H9 (cell line): ENCODE measurements around the gene ATF6. TPM values are rescaled to one million over a fixed set of nuclear protein-coding genes. Genes with fewer than 3 reads are reported as not detected.

Source experiments
- DNase-seq: peaks from one replicate; pipeline ENCODE4 v3.0.0-alpha.2; 2017
- H2AFZ ChIP-seq: one replicate; pipeline ENCODE4 v1.6.1; 2013; ENCODE audit warnings: mild to moderate bottlenecking, low read length, control low read depth, moderate library complexity
- H2AK5ac ChIP-seq: 2 replicates; pipeline ENCODE4 v1.6.1; 2013; ENCODE audit warnings: low read length, control low read depth, mixed read lengths; ENCODE audit not compliant: insufficient read length
- H2BK120ac ChIP-seq: one replicate; pipeline ENCODE4 v1.6.1; 2013; ENCODE audit warnings: low read depth, mild to moderate bottlenecking, low read length, control low read depth, inconsistent platforms; ENCODE audit not compliant: poor library complexity, severe bottlenecking
- H2BK12ac ChIP-seq: 2 replicates; pipeline ENCODE4 v1.6.1; 2013; ENCODE audit warnings: low read length, control low read depth, mixed read lengths, low read depth; ENCODE audit not compliant: insufficient read length
- H2BK15ac ChIP-seq: 2 replicates; pipeline ENCODE4 v1.6.1; 2013; ENCODE audit warnings: low read depth, low read length, control low read depth
- H2BK20ac ChIP-seq: one replicate; pipeline ENCODE4 v1.6.1; 2013; ENCODE audit warnings: low read depth, mild to moderate bottlenecking, low read length, control low read depth, inconsistent platforms; ENCODE audit not compliant: poor library complexity, severe bottlenecking
- H2BK5ac ChIP-seq: 2 replicates; pipeline ENCODE4 v1.6.1; 2013; ENCODE audit warnings: low read length, control low read depth, mixed read lengths; ENCODE audit not compliant: insufficient read length
- H3K14ac ChIP-seq: 2 replicates; pipeline ENCODE4 v1.6.1; 2013; ENCODE audit warnings: low read length, control low read depth; ENCODE audit not compliant: insufficient read depth
- H3K18ac ChIP-seq: 2 replicates; pipeline ENCODE4 v1.6.1; 2013; ENCODE audit warnings: low read depth, mild to moderate bottlenecking, mixed read lengths, low read length, control low read depth; ENCODE audit not compliant: insufficient read length
- H3K23ac ChIP-seq: 2 replicates; pipeline ENCODE4 v1.6.1; 2013; ENCODE audit warnings: low read length, control low read depth, mixed read lengths, low read depth; ENCODE audit not compliant: insufficient read length
- H3K23me2 ChIP-seq: 2 replicates; pipeline ENCODE4 v1.6.1; 2013; ENCODE audit warnings: low read depth, mild to moderate bottlenecking, mixed read lengths, low read length, control low read depth; ENCODE audit not compliant: insufficient read length, poor library complexity, severe bottlenecking
- H3K27ac ChIP-seq: 2 replicates; pipeline ENCODE4 v1.5.1; 2013; ENCODE audit warnings: low read length, control low read depth, mixed read lengths, low read depth; ENCODE audit not compliant: insufficient read length
- H3K27me3 ChIP-seq: 2 replicates; pipeline ENCODE4 v1.6.1; 2013; ENCODE audit warnings: low read length, control low read depth, inconsistent platforms; ENCODE audit not compliant: insufficient read depth
- H3K4ac ChIP-seq: 2 replicates; pipeline ENCODE4 v1.6.1; 2013; ENCODE audit warnings: low read depth, mild to moderate bottlenecking, control low read depth, inconsistent platforms, low read length, moderate library complexity
- H3K4me1 ChIP-seq: 2 replicates; pipeline ENCODE4 v1.6.1; 2013; ENCODE audit warnings: low read length, control low read depth, inconsistent platforms; ENCODE audit not compliant: insufficient read depth
- H3K4me2 ChIP-seq: 2 replicates; pipeline ENCODE4 v1.6.1; 2013; ENCODE audit warnings: low read length, control low read depth, mixed read lengths; ENCODE audit not compliant: insufficient read length, insufficient read depth
- H3K56ac ChIP-seq: 2 replicates; pipeline ENCODE4 v1.6.1; 2013; ENCODE audit warnings: low read depth, mild to moderate bottlenecking, mixed read lengths, low read length, control low read depth; ENCODE audit not compliant: insufficient read length
- H3K79me1 ChIP-seq: 2 replicates; pipeline ENCODE4 v1.6.1; 2013; ENCODE audit warnings: low read depth, mild to moderate bottlenecking, moderate library complexity, low read length, control low read depth, inconsistent platforms; ENCODE audit not compliant: insufficient read depth, poor library complexity, severe bottlenecking
- H3K79me2 ChIP-seq: 2 replicates; pipeline ENCODE4 v1.6.1; 2013; ENCODE audit warnings: low read length, control low read depth, inconsistent platforms; ENCODE audit not compliant: insufficient read depth
- H3K9ac ChIP-seq: 2 replicates; pipeline ENCODE4 v1.6.1; 2013; ENCODE audit warnings: low read length, control low read depth, mixed read lengths; ENCODE audit not compliant: insufficient read length; ENCODE audit errors: extremely low read depth
- H3K9me3 ChIP-seq: one replicate; pipeline ENCODE4 v1.6.1; 2013; ENCODE audit warnings: low read depth, low read length, inconsistent platforms; ENCODE audit not compliant: control insufficient read depth
- H3T11ph ChIP-seq: one replicate; pipeline ENCODE4 v1.6.1; 2013; ENCODE audit warnings: mild to moderate bottlenecking, low read length, control low read depth, inconsistent platforms
- H4K20me1 ChIP-seq: one replicate; pipeline ENCODE4 v1.6.1; 2013; ENCODE audit not compliant: control insufficient read depth, insufficient read length, insufficient read depth
- H4K5ac ChIP-seq: 2 replicates; pipeline ENCODE4 v1.6.1; 2013; ENCODE audit warnings: low read depth, mild to moderate bottlenecking, mixed read lengths, low read length, control low read depth; ENCODE audit not compliant: insufficient read length
- H4K8ac ChIP-seq: replicated peaks from 2 replicates; pipeline ENCODE4 v1.6.1; 2013; ENCODE audit warnings: low read length, control low read depth, mixed read lengths, low read depth; ENCODE audit not compliant: insufficient read length
- H4K91ac ChIP-seq: 2 replicates; pipeline ENCODE4 v1.6.1; 2013; ENCODE audit warnings: low read depth, mild to moderate bottlenecking, moderate library complexity, mixed read lengths, low read length, control low read depth; ENCODE audit not compliant: insufficient read length
- H3K27ac Mint-ChIP-seq, 3 experiments: 2 replicates in 2 of 3; 3 replicates in 1 of 3; pipeline ENCODE4 v1.8.0; 2020 to 2021; ENCODE audit warnings: mixed read lengths in 3 of 3, mild to moderate bottlenecking in 1 of 3, moderate library complexity in 1 of 3
- H3K27me3 Mint-ChIP-seq: 2 replicates; pipeline ENCODE4 v1.8.0; 2021; ENCODE audit warnings: low read depth, mild to moderate bottlenecking, moderate library complexity, mixed read lengths
- H3K36me3 Mint-ChIP-seq, 3 experiments: 2 replicates in 2 of 3; 3 replicates in 1 of 3; pipeline ENCODE4 v1.8.0; 2020 to 2021; ENCODE audit warnings: low read depth in 3 of 3, mixed read lengths in 3 of 3; ENCODE audit not compliant: insufficient read depth in 1 of 3
- H3K4me1 Mint-ChIP-seq, 2 experiments: 2 replicates each; pipeline ENCODE4 v1.8.0; 2020; ENCODE audit warnings: mixed read lengths in 2 of 2
- H3K4me3 Mint-ChIP-seq, 2 experiments: 2 replicates in 1 of 2; 3 replicates in 1 of 2; pipeline ENCODE4 v1.8.0; 2020 to 2021; ENCODE audit warnings: mild to moderate bottlenecking in 2 of 2, mixed read lengths in 2 of 2, moderate library complexity in 1 of 2
- H3K9me3 Mint-ChIP-seq, 2 experiments: 2 replicates in 1 of 2; 3 replicates in 1 of 2; pipeline ENCODE4 v1.8.0; 2020; ENCODE audit warnings: mild to moderate bottlenecking in 2 of 2, mixed read lengths in 2 of 2, moderate library complexity in 1 of 2
- CTCF ChIP-seq: fragments of 200-600 bp; sonication (generic); conservative IDR thresholded peaks from 3 replicates; pipeline ENCODE4 v1.8.0; 2021; ENCODE audit warnings: antibody characterized with exemption, mild to moderate bottlenecking
- WGBS: extraction: QIAGEN DNeasy Blood & Tissue Kit; methylation state at CpG from one replicate; pipeline ENCODE4 v1.1.7; 2013; ENCODE audit warnings: missing lambda C conversion rate, low lambda C conversion rate, mixed read lengths; ENCODE audit not compliant: insufficient read length; ENCODE audit errors: extremely low coverage; 5-methylcytosine and 5-hydroxymethylcytosine counted together
- total RNA-seq: library from RNA; stranded (reverse); gene quantifications from 2 replicates; pipeline ENCODE4 v1.2.1, GENCODE V29; 2021

ATF6 gene
- total RNA-seq, 1 experiment from 2014 or later = 11.2 TPM

- no peak overlapping the region for H3K14ac ChIP-seq
Measured at GRCh38 chr1:161803181-161803580, 37.1 kb downstream of the ATF6 start.

More at GRCh38 chr1:161803181-161803580, 37.1 kb downstream of the ATF6 start:
- WGBS = no CpG with 5 or more reads among the region's 2 CpGs
- Histone ChIP-seq H3K9ac (no peak overlapping the region), H2BK12ac (no peak overlapping the region), H3K23me2 (no peaks in the 10 kb centered on the region), H4K20me1 (no peaks in the 10 kb centered on the region), H3K27me3 (no peaks in the 10 kb centered on the region), H4K91ac (no peak overlapping the region), H4K8ac (no peak overlapping the region), H2BK120ac (no peak overlapping the region), H4K5ac (no peak overlapping the region), H3K79me2 (no peaks in the 10 kb centered on the region), H3K18ac (no peak overlapping the region), H3K27ac (no peak overlapping the region), H2AFZ (no peak overlapping the region), H3K79me1 (no peaks in the 10 kb centered on the region), H3T11ph (no peak overlapping the region), H3K23ac (no peak overlapping the region), H3K4ac (no peak overlapping the region), H3K4me1 (no peaks in the 10 kb centered on the region), H2BK5ac (no peak overlapping the region), H2BK20ac (no peak overlapping the region), H2AK5ac (no peak overlapping the region), H3K9me3 (no peaks in the 10 kb centered on the region), H2BK15ac (no peak overlapping the region), H3K56ac (no peak overlapping the region), H3K4me2 (no peak overlapping the region)
- no peak overlapping the region for H3K4me3 Mint-ChIP-seq
- H3K9me3 Mint-ChIP-seq = no peaks in the 10 kb centered on the region
- no peak overlapping the region for H3K27ac Mint-ChIP-seq
- TF ChIP-seq CTCF = no peak
- peaks cover 4 to 5% of the 10 kb centered on the region in 2 experiments; a peak in 3 of 4 replicates for H3K4me1 Mint-ChIP-seq
- no peak for DNase-seq
- H3K27me3 Mint-ChIP-seq = no peaks in the 10 kb centered on the region
- H3K36me3 Mint-ChIP-seq = no peaks in the 10 kb centered on the region
